GM18870 (cell line): ENCODE data around the gene HCRT.
"Not testable (repeated sequence)": the region's sequence is repeated elsewhere in the genome, so short reads cannot be mapped to it uniquely, and the experiment has no call there.

ENCODE experiments used
- ATAC-seq: cut with Tn5 transposase; IDR thresholded peaks from one replicate; pipeline ENCODE4 v1.9.1; 2021; ENCODE audit warnings: moderate library complexity; ENCODE audit not compliant: unreplicated experiment

The HCRT gene

DNA sequence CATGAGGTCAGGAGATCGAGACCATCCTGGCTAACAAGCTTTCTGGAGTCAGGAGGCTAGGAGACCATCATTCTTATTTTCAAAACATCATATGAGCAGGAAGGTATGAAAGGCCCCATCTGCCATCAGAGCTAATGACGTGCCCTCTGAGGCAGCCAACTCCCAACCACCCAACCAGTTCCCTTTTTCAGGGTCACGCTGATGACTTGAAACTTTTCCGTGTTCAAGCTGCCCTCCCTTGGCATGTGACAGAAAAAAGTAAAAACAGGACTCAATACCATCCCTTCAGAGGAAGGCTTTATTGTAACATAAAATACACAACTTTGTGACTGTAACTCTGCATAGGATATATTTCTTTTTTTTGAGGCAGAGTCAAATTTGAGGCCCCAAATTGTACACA is 13.6 kb upstream of the HCRT start:
- ATAC-seq, result no peak

DNA sequence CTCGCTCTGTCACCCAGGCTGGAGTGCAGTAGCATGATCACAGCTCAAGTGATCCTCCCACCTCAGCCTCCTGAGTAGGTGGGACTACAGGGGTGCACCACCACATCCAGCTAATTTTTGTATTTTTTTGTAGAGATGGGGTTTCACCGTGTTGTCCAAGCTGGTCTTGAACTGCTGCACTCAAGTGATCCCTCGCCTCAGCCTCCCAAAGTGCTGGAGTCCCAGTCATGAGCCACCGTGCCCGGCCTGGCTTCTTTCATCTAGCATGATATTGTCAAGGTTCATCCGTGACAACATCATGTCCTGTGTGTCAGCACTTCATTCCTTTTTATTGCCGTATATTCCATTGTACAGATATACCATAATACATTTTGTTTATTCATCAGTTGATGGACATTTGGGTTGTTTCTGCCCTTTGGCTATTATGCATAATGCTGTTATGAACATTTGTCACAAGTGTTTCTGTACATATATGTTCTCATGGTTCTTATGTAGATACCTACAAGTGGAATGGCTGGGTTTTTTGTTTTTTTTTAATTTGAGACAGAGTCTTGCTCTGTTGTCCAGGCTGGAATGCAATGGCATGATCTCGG is 12.4 kb upstream of the HCRT start:
- ATAC-seq, result no peak

DNA sequence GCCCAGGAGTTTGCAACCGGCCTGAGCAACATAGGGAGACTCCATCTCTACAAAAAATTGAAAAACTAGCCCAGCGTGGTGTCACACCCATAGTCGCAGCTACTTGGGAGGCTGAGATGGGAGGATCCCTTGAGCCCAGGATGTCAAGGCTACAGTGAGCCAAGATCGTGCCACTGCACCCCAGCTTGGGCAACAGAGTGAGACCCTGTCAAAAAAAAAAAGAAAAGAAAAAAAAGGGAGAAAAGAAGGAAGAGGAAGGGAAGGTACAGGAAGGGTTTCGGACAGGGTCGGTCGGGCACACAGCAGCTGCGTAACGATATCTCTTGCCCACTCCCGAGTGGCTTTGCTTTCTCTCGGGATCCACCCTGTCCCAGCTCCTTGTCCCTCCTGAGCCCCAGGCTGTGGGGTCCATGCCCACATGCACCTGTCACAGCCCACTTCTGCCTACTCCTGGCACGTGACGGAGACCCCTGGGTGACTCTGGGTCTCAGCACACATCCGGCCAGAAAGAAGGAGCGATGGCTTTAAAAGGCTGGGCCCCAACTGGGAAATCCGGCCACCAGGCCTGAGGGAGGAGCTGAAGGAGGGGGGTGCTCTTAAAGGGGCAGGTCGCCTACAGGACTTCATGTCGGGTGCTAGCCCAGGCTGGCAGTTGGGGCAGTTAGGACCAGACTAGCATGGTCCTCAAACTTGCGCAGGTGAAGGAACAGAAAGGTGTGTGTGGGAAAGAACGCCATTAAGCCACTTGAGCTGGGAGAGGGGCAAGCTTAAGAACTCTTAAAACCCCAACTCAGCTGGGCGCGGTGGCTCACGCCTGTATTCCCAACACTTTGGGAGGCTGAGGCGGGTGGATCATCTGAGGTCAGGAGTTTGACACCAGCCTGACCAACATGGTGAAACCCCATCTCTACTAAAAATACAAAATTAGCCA is 9.0 kb upstream of the HCRT start, which contains the start of gene GHDC:
Gene GHDC, minus strand, starts transcription at position 526 of the 931 bp plus-strand sequence. CDS start 913 bp downstream, outside the sequence.
- ATAC-seq, result peak; percentile 57

DNA sequence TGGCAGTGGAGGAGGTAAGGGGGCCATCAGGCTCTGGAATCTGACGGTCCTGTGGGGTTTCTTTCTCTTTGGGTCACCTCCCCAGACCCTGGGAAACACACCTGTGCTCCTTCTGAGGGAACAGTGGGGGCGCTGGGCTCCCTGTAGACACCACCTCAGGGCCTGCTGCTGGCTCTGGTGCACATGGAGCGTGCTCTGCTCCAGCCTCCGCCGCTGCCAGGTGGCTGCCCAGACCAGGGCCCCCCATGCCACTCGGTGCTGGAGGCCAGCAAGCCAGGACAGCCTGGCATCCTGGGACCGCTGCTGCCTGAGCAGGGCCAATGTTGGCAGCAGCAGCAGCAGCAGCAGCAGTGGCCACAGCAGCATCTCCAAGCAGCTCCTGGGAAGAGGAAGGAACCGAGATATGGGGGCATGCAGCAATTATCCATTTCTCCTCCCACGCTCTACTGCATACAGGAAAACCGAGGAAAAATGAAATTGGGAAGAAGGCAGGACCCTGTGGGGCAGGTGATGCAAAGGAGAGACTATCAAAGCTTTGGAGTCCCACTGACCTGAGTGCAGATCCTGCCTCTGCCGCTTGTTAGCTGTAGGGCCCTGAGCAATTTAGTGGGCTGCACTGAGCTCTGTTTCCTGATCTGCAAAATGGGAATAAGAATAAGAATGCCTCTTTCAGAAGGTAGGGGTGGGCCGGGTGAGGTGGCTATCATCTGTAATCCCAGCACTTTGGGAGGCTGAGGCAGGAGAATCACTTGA is 8.1 kb upstream of the HCRT start:
- no peak for ATAC-seq

DNA sequence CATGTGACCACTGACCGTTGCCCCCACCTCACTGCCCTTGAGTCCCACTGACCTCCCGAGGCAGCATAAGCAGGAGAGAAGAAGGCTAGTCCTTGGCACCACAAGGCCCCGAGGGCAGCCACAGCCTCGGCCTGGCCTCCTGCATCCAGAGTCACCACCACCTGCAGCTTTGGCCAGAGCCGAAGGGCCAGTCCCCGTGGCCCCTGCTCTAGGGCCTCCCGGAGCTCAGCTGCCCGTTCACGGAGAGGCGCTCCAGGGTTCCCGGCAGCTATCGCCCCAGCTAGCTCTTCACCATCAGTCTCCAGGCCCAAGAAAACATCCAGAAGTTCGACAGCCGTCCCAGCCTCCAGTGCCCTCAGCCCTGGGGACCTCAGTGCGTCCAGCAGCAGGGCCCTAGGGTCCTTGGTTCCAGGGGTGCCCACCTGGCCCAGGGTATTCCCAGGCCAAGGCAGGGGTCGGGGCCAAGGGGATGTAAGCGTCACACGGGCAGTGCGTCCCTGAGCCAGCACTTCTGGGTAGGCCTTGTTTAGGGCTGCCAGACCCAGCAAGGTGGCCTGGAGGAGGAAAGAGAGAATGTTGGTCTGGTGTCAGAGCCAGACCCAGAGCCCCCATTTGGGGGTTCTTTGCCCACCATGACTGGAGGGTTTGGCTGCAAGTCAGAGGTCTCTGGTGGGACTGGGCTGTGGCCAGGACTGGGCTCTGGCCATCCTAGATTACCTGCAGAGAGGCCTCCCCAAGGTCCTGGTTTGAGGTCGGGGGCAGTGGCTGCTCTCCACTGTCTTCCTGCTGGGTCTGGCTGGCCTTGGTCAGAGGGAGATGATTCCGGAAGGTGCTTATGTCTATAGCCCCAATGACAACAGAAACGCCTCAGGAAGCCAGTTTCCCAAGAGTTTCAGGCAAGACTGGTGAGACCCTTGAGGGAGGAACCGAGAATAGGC is 7.2 kb upstream of the HCRT start:
- no peak for ATAC-seq

DNA sequence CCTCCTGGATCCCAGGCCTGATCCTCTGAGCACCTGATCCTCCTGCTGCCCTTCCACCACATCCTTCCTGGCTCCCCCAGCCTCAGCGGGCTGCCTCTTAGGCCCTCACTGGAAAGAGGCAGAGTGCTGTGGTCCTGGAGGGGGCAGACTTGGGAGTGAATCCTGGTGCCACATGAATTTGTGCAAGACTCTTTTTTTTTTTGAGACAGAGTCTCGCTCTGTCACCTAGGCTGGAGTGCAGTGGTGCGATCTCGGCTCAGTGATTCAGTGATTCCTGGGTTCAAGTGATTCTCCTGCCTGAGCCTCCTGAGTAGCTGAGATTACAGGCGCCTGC is 6.0 kb upstream of the HCRT start:
- no peak for ATAC-seq

DNA sequence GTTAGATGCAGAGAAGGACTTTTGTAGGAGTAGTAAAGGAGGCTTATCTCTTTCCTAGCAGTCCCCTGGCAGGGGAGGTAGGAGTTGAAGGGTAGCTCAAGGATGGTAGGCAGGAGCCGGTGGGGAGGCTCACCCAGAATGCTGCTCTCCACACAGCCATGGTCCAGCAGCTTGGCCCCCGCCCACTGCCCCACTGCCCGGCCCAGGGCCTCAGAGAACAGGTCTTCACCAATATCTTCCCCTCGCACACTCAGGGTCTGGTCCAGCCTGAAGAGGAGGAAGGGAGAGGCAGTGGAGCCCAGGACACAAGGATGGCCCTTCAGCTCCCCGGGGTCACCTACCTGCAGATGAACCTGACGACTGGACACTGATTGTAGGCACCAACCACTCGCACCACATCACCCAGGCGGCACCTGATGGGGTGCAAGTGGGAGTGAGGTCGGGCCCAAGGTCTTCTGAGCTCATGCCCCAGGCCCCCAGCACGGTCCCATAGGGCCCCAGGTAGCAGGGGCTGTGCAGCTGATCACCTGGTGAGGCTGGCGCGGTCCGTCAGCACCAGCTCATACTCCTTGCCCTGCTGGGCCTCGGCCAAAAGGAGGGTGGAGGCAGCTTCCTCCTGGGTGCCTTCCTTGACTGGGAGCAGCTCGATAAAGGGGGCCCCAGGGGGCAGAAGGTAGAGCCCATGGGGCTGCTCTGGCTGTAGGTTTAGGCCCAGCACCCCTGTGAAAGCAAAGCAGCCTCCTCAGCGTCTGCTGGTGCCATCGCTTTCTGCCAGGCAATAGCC is 5.4 kb upstream of the HCRT start:
- no peak for ATAC-seq

DNA sequence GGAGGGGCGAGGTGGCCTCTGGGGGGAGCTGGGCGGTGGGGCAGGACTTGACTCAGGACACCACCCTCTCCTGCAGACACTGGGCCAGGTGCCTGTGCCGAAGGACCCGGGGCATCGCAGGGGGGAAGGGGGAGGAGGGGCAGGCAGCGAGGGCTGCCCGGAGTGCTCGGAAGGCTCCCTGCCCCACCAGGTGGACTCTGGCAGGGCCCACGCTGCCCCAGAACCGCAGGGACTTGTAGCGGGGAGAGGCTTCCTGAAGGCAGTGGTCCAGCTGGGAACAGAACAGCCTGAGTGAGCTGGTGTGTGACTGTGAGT is 4.4 kb upstream of the HCRT start:
- no peak for ATAC-seq

DNA sequence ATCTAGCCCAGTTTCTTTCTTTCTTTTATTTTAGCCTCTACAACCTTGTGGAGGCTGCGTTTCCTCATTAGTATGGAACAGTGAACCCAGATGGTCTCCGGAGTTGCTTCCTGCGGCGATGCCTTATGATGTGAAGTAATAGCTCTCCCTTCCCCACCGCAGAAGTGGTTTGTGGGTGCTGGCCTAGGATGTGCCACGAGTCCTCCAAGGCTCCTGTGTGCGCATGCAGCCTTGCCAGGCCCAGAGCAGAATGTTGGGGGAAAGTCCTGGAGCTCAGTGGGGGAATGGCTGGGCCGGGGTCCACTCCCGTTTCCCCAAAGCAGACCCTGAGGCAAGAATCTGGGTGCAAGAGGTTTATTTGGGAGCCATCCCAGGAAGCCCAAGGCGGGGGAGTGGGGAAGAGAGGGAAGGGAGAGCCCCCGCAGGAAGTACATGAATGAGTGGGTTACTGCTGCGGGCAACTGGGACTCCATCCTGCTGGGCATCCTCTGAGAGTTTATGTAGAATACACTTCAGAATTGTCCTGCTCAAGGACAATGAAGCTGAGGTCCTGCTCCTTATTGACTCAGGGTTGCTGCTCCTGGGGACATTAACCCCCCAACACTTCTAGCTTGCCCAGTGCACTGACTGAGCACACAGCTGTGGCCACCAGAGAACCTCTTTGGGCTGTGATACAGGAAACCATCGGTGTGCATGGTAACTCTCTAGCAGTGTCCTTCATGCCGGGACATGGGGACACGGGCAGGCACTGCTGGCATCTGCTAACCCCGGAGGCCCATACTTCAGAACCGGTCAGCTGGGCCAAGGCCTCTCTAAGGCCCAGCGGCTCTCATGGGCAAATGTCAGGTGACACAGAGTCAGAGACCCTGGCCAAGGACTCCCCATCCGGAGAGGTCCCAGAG is 3.7 kb upstream of the HCRT start:
- ATAC-seq, result no peak

DNA sequence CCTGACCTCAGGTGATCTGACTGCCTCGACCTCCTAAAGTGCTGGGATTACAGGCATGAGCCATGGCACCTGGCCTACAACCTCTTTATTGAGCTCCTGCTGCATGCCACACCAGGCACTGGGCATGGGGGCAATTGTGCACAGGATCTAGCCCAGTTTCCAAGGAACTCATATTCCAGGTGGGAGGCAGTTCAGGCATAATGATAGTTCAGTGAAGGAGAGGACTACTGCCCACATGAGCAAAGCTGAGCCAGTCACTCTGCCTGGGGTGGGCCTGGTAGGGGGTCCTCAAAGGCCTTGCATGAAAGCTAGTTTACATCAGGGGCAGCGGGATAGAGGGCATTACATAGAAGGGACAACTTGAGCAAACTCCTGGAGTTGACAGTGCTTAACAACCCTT is 2.6 kb upstream of the HCRT start:
- ATAC-seq, result no peak

DNA sequence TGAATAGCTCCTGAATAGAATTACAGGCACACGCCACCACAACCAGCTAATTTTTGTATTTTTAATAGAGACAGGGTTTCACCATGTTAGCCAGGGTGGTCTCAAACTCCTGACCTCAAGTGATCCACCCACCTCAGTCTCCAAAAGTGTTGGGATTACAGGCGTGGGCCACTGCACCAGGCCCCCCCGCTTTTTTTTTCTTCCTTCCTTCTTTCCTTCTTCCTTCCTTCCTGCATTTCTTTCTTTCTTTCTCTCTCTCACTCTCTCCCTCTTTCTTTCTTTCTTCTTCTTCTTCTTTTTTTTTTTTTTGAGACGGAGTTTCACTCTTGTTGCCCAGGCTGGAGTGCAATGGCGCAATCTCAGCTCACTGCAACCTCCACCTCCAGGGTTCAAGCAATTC is 939 bp upstream of the HCRT start:
- not testable (repeated sequence) for ATAC-seq

DNA sequence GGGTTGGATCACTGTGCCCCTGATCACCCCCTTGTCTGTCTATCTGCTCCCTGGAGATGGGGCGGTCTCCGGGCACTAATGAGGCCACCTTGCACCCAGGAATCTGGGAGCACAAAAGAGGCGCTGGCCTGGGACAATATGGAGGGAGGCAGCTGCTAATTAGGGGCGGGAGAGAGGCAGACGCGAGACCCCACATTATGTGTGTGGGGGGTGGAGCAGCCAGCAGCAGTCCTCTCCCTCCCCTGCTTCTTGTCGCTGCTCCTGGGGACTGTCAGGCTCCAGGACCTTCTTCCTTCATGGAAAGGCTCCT is 324 bp upstream of the HCRT start:
- no peak for ATAC-seq

DNA sequence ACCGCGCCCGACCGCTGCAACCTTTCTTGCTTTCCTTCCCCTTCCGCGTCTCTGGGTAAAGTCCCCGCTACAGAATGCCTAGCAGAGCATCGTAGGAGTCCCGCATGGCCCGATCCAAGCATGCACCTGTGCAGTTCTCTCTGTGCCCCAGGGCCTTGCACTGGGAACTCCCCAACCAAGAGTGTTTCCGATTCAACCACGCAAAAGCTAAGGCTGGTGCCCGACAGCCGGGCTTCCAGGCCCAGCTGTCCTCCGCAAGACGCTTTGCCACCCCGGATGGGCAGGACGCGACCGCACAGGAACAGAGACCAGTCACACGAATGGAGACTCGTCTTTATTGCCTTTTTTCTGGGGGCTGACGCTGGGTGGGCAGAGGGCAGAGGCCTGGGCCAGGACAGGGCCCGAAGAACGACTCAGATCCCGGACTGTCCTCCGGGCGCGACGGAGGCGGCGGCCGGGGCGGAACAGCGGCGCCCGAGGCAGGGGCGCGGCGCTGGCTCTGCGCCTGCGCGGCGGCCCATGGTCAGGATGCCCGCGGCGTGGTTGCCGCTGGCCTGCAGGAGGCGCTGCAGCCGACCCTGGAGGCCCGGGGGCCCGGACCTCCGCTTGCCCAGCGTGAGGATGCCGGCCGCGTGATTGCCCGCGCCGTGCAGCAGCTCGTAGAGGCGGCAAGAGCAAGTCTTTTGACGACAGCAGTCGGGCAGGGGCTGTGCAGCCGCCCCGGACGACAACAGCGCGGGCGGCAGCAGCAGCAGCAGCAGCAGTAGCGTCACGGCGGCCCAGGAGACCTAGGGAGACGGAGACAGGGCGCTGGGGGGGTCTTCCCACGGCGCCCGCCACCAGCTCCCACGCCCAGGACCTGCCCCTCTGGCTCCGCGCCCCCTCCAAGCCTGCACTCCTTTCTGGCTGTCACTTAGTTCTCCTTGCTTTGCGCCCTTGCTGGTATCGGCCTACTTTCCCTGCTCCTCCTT is 1.2 kb downstream of the HCRT start:
- peak; percentile 45 for ATAC-seq

DNA sequence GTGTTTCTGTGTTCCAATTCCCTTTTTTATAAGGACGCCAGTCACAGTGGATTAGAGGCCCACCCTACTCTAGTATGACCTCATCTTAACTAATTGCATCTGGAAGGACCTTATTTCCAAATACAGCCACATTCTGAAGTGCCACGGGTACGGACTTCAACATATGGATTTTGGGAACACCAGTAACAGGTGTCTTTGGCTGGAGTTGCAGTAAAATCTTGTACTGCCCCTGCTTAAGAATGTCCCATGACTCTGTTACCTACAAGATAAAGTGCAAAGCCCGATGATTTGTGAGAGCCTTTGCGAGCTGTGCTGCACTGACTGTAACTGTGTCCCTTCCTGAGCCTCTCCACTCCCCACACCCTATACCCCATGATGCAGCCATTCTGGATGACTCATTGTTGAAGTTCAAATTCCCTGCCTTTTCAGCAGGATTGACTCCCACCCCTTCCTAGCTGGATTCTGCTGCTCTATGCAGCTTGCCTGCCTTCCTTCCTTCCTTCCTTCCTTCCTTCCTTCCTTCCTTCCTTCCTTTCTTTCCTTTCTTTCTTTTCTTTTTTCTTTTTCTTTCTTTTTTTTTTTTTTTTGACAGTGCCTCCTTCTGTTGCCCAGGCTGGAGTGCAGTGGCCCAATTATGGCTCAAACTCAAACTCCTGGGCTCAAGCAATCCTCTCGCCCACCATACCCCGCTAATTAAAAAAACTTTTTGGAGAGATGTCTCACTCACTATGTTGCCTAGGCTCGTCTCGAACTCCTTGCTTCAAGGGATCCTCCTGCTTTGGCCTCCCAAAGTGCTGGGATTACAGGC is 2.1 kb downstream of the HCRT start:
- ATAC-seq, result no peak

DNA sequence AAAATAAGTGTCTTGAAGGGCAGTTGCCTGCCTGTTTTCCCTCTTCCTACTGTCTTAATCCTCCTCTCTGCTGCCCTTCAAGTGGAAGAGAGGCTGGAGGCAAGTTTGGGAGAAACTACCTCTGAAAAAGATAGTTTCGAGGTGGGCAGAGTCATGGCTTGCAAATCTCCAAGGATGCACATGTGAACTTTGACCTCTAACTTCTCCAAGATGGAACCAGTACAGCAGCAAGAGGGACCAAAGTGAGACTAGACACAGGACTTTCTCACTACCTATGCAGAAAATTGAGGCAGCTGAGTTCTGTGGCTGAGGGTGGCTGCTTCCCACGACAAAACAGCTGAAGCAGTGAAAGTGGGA is 3.4 kb downstream of the HCRT start:
- ATAC-seq, result no peak

DNA sequence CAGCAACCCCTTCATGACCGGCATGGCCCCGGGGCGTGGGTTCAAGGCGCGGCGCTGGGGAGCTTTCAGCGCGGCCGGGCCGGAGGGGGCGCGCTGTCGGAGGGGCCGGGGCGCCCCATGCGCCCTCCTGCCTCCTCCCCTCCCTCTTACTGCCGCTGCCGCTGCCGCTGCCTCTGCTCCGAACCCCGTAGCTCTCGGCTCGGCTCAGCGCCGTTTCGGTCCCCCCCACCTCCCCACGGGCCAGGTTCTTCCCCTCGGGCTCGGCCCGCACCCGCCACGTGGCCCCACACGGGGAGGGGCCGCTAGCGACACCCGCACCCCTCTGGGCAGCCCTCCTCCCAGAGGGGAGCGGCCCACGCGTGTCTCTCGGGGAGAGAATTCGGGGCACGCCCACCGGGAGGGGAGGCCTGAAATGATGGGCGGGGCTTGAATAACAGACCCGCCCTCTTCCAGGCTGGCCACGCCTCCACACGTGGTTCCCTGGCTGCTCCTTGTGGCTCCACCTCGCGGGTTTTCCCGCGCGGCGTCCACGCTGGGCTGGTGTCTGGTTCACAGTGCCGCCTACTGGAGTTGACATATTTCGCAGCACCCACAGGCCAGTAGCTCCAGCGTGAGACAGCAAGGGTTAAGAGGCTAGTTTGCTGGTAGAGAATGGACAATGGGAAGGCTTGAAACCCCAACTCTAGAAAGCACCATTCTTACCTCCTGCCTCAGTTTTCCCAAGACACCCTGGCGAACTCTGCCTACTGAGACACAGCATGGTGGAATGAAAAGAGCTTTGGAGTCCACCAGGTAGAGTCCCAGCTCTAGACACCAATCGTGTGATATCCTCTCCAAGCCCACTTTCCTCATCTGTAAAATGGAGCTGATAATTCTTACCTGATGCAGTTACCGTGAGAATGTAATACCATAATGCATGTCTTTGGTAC is 4.1 kb downstream of the HCRT start, which contains the start of gene KCNH4:
Gene KCNH4, minus strand, starts transcription at position 221 of the 929 bp plus-strand sequence. Its CDS starts 197 bp downstream, at position 24.
- no peak for ATAC-seq
